HEK293 (cell line): ENCODE results near the gene PFN1.

Source experiments
- GLIS2 ChIP-seq: fragments of 450-650 bp; formaldehyde crosslinking; IDR thresholded peaks from 2 replicates; pipeline ENCODE4 v1.5.1; 2016; ENCODE audit warnings: missing biosample characterization, missing genetic modification characterization
- IKZF3 ChIP-seq: fragments of 450-650 bp; IDR thresholded peaks from 2 replicates; pipeline ENCODE4 v1.5.0; 2018; ENCODE audit warnings: missing biosample characterization, mild to moderate bottlenecking, missing genetic modification characterization, moderate library complexity
- KLF1 ChIP-seq: fragments of 450-650 bp; formaldehyde crosslinking; IDR thresholded peaks from 2 replicates; pipeline ENCODE4 v1.5.1; 2016; ENCODE audit warnings: missing biosample characterization, missing genetic modification characterization
- OVOL3 ChIP-seq: fragments of 450-650 bp; formaldehyde crosslinking; IDR thresholded peaks from 2 replicates; pipeline ENCODE4 v1.5.1; 2016; ENCODE audit warnings: missing biosample characterization, missing genetic modification characterization
- SP2 ChIP-seq: fragments of 450-650 bp; formaldehyde crosslinking; IDR thresholded peaks from 2 replicates; pipeline ENCODE4 v1.5.1; 2016; ENCODE audit warnings: missing biosample characterization, missing genetic modification characterization
- SP3 ChIP-seq: fragments of 450-650 bp; formaldehyde crosslinking; IDR thresholded peaks from 2 replicates; pipeline ENCODE4 v1.5.1; 2016; ENCODE audit warnings: missing biosample characterization, missing genetic modification characterization
- TRIM28 ChIP-seq: IDR thresholded peaks from 2 replicates; pipeline ENCODE4 v1.6.1; 2011; ENCODE audit warnings: low read length, control low read depth, borderline replicate concordance
- YY1 ChIP-seq: fragments of 450-650 bp; formaldehyde crosslinking; IDR thresholded peaks from 2 replicates; pipeline ENCODE4 v1.5.1; 2018; ENCODE audit warnings: missing biosample characterization, missing genetic modification characterization
- ZBTB48 ChIP-seq: fragments of 450-650 bp; formaldehyde crosslinking; IDR thresholded peaks from 2 replicates; pipeline ENCODE4 v1.5.1; 2016; ENCODE audit warnings: missing biosample characterization, missing genetic modification characterization
- ZBTB8A ChIP-seq: fragments of 450-650 bp; formaldehyde crosslinking; IDR thresholded peaks from 2 replicates; pipeline ENCODE4 v1.5.1; 2016; ENCODE audit warnings: missing biosample characterization, missing genetic modification characterization
- ZFP37 ChIP-seq: fragments of 450-650 bp; formaldehyde crosslinking; IDR thresholded peaks from 2 replicates; pipeline ENCODE4 v1.5.1; 2016; ENCODE audit warnings: missing biosample characterization, missing genetic modification characterization
- ZFP41 ChIP-seq: fragments of 450-650 bp; formaldehyde crosslinking; IDR thresholded peaks from 2 replicates; pipeline ENCODE4 v1.5.1; 2016; ENCODE audit warnings: missing biosample characterization, missing genetic modification characterization, borderline replicate concordance
- ZIC2 ChIP-seq: fragments of 450-650 bp; formaldehyde crosslinking; IDR thresholded peaks from 2 replicates; pipeline ENCODE4 v1.5.1; 2016; ENCODE audit warnings: missing biosample characterization, missing genetic modification characterization
- ZNF211 ChIP-seq: fragments of 450-650 bp; formaldehyde crosslinking; IDR thresholded peaks from 2 replicates; pipeline ENCODE4 v1.5.1; 2016; ENCODE audit warnings: low read depth, missing biosample characterization, missing genetic modification characterization
- ZNF214 ChIP-seq: fragments of 450-650 bp; formaldehyde crosslinking; IDR thresholded peaks from 2 replicates; pipeline ENCODE4 v1.5.1; 2017; ENCODE audit warnings: missing biosample characterization, mild to moderate bottlenecking, missing genetic modification characterization, borderline replicate concordance
- ZNF239 ChIP-seq: fragments of 450-650 bp; formaldehyde crosslinking; IDR thresholded peaks from 2 replicates; pipeline ENCODE4 v1.5.1; 2016; ENCODE audit warnings: missing biosample characterization, missing genetic modification characterization
- ZNF302 ChIP-seq: fragments of 450-650 bp; formaldehyde crosslinking; IDR thresholded peaks from 2 replicates; pipeline ENCODE4 v1.5.1; 2016; ENCODE audit warnings: missing biosample characterization, missing genetic modification characterization, low read depth
- ZNF311 ChIP-seq: fragments of 450-650 bp; formaldehyde crosslinking; IDR thresholded peaks from 2 replicates; pipeline ENCODE4 v1.5.1; 2017; ENCODE audit warnings: missing biosample characterization, missing genetic modification characterization, borderline replicate concordance
- ZNF48 ChIP-seq: fragments of 450-650 bp; formaldehyde crosslinking; IDR thresholded peaks from 2 replicates; pipeline ENCODE4 v1.5.1; 2016; ENCODE audit warnings: missing biosample characterization, missing genetic modification characterization
- ZNF521 ChIP-seq: fragments of 450-650 bp; formaldehyde crosslinking; IDR thresholded peaks from 2 replicates; pipeline ENCODE4 v1.5.1; 2017; ENCODE audit warnings: missing biosample characterization, mild to moderate bottlenecking, missing genetic modification characterization
- ZNF571 ChIP-seq: fragments of 450-650 bp; formaldehyde crosslinking; IDR thresholded peaks from 2 replicates; pipeline ENCODE4 v1.5.0; 2017; ENCODE audit warnings: missing biosample characterization, missing genetic modification characterization
- ZNF776 ChIP-seq: fragments of 450-650 bp; formaldehyde crosslinking; IDR thresholded peaks from 2 replicates; pipeline ENCODE4 v1.5.0; 2017; ENCODE audit warnings: missing biosample characterization, missing genetic modification characterization, borderline replicate concordance
- ZSCAN23 ChIP-seq: fragments of 450-650 bp; formaldehyde crosslinking; IDR thresholded peaks from 2 replicates; pipeline ENCODE4 v1.5.1; 2016; ENCODE audit warnings: missing biosample characterization, missing genetic modification characterization
- TF ChIP-seq, protein P1 (sequence below): fragments of 450-650 bp; formaldehyde crosslinking; IDR thresholded peaks from 2 replicates; pipeline ENCODE4 v1.5.1; 2016; ENCODE audit warnings: missing biosample characterization, missing genetic modification characterization
- TF ChIP-seq, protein P2 (sequence below): fragments of 450-650 bp; formaldehyde crosslinking; IDR thresholded peaks from 2 replicates; pipeline ENCODE4 v1.5.1; 2017; ENCODE audit warnings: missing biosample characterization, missing genetic modification characterization
- TF ChIP-seq, protein P3 (sequence below): fragments of 450-650 bp; formaldehyde crosslinking; IDR thresholded peaks from 2 replicates; pipeline ENCODE4 v1.5.1; 2016; ENCODE audit warnings: missing biosample characterization, missing genetic modification characterization
- TF ChIP-seq, protein P4 (sequence below): fragments of 450-650 bp; formaldehyde crosslinking; conservative IDR thresholded peaks from 2 replicates; pipeline ENCODE4 v1.5.1; 2016; ENCODE audit warnings: low read depth, missing biosample characterization, missing genetic modification characterization
- TF ChIP-seq, protein P5 (sequence below): fragments of 450-650 bp; formaldehyde crosslinking; IDR thresholded peaks from 2 replicates; pipeline ENCODE4 v1.5.1; 2017; ENCODE audit warnings: missing biosample characterization, missing genetic modification characterization

The PFN1 gene

DNA sequence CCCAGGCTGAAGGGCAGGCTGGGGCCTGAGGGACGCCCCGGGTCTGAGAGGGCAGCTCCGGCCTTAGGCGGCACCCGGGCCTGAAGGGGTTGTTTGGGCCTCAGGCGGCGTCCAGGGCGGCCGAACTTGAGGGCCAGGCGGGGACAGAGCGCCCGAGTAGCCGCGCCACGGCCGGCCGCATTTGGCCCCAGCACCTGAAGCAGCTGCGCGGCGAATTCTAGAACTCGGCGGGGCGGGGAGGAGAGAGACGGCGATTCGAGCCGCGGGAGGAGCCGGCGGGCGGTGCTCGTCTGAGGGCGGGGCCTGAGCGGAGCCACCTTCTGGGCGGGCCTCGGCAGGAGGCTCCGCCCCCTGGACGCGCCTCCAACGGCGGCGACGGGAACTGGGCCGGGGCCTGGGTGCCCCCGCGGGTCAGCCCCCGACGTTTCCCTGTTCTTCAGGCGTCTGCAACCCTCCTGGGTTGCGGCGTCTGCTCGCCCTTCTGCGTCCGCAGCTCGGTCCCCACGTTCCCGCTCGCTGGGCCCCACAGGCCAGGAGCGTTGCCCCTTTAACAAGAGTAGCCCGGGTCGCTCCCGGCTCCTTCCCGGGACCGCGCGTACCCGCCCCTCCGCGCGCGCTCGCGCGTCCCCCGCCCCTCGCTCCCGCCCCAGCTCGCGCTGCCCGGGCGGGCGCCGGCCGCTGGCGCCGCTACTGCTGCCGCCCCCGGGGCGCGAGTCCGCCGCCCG, 49.1 kb upstream of the PFN1 start, which contains the start of the genes INCA1 and KIF1C (continued):
- TF ChIP-seq, protein P1, sequence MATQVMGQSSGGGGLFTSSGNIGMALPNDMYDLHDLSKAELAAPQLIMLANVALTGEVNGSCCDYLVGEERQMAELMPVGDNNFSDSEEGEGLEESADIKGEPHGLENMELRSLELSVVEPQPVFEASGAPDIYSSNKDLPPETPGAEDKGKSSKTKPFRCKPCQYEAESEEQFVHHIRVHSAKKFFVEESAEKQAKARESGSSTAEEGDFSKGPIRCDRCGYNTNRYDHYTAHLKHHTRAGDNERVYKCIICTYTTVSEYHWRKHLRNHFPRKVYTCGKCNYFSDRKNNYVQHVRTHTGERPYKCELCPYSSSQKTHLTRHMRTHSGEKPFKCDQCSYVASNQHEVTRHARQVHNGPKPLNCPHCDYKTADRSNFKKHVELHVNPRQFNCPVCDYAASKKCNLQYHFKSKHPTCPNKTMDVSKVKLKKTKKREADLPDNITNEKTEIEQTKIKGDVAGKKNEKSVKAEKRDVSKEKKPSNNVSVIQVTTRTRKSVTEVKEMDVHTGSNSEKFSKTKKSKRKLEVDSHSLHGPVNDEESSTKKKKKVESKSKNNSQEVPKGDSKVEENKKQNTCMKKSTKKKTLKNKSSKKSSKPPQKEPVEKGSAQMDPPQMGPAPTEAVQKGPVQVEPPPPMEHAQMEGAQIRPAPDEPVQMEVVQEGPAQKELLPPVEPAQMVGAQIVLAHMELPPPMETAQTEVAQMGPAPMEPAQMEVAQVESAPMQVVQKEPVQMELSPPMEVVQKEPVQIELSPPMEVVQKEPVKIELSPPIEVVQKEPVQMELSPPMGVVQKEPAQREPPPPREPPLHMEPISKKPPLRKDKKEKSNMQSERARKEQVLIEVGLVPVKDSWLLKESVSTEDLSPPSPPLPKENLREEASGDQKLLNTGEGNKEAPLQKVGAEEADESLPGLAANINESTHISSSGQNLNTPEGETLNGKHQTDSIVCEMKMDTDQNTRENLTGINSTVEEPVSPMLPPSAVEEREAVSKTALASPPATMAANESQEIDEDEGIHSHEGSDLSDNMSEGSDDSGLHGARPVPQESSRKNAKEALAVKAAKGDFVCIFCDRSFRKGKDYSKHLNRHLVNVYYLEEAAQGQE (tag by site-specific recombination) = no peak
- TF ChIP-seq ZFP41 (no peak), ZNF776 (tag by site-specific recombination) (no peak), SP3 (tag by site-specific recombination) (peak; percentile 94), KLF1 (tag by site-specific recombination) (peak; percentile 54), ZIC2 (peak; percentile 46; the same call in 1 of the 2 replicates), ZNF302 (tag by site-specific recombination) (no peak), GLIS2 (tag by site-specific recombination) (peak; percentile 93), ZNF239 (no peak), ZNF571 (tag by site-specific recombination) (no peak), ZFP37 (no peak), ZSCAN23 (tag by site-specific recombination) (no peak), ZNF521 (tag by site-specific recombination) (no peak), TRIM28 (no peak), IKZF3 (tag by site-specific recombination) (no peak), ZNF214 (tag by site-specific recombination) (no peak), ZBTB48 (tag by site-specific recombination) (no peak), SP2 (tag by site-specific recombination) (peak; percentile 81), ZNF48 (no peak), ZNF211 (tag by site-specific recombination) (no peak), ZBTB8A (tag by site-specific recombination) (peak; percentile 64), ZNF311 (tag by site-specific recombination) (no peak), YY1 (no peak), OVOL3 (no peak)
- TF ChIP-seq, protein P2, sequence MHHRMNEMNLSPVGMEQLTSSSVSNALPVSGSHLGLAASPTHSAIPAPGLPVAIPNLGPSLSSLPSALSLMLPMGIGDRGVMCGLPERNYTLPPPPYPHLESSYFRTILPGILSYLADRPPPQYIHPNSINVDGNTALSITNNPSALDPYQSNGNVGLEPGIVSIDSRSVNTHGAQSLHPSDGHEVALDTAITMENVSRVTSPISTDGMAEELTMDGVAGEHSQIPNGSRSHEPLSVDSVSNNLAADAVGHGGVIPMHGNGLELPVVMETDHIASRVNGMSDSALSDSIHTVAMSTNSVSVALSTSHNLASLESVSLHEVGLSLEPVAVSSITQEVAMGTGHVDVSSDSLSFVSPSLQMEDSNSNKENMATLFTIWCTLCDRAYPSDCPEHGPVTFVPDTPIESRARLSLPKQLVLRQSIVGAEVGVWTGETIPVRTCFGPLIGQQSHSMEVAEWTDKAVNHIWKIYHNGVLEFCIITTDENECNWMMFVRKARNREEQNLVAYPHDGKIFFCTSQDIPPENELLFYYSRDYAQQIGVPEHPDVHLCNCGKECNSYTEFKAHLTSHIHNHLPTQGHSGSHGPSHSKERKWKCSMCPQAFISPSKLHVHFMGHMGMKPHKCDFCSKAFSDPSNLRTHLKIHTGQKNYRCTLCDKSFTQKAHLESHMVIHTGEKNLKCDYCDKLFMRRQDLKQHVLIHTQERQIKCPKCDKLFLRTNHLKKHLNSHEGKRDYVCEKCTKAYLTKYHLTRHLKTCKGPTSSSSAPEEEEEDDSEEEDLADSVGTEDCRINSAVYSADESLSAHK = no peak
- TF ChIP-seq, protein P3, sequence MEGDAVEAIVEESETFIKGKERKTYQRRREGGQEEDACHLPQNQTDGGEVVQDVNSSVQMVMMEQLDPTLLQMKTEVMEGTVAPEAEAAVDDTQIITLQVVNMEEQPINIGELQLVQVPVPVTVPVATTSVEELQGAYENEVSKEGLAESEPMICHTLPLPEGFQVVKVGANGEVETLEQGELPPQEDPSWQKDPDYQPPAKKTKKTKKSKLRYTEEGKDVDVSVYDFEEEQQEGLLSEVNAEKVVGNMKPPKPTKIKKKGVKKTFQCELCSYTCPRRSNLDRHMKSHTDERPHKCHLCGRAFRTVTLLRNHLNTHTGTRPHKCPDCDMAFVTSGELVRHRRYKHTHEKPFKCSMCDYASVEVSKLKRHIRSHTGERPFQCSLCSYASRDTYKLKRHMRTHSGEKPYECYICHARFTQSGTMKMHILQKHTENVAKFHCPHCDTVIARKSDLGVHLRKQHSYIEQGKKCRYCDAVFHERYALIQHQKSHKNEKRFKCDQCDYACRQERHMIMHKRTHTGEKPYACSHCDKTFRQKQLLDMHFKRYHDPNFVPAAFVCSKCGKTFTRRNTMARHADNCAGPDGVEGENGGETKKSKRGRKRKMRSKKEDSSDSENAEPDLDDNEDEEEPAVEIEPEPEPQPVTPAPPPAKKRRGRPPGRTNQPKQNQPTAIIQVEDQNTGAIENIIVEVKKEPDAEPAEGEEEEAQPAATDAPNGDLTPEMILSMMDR (tag by site-specific recombination) = peak; percentile 52
- TF ChIP-seq, protein P4, sequence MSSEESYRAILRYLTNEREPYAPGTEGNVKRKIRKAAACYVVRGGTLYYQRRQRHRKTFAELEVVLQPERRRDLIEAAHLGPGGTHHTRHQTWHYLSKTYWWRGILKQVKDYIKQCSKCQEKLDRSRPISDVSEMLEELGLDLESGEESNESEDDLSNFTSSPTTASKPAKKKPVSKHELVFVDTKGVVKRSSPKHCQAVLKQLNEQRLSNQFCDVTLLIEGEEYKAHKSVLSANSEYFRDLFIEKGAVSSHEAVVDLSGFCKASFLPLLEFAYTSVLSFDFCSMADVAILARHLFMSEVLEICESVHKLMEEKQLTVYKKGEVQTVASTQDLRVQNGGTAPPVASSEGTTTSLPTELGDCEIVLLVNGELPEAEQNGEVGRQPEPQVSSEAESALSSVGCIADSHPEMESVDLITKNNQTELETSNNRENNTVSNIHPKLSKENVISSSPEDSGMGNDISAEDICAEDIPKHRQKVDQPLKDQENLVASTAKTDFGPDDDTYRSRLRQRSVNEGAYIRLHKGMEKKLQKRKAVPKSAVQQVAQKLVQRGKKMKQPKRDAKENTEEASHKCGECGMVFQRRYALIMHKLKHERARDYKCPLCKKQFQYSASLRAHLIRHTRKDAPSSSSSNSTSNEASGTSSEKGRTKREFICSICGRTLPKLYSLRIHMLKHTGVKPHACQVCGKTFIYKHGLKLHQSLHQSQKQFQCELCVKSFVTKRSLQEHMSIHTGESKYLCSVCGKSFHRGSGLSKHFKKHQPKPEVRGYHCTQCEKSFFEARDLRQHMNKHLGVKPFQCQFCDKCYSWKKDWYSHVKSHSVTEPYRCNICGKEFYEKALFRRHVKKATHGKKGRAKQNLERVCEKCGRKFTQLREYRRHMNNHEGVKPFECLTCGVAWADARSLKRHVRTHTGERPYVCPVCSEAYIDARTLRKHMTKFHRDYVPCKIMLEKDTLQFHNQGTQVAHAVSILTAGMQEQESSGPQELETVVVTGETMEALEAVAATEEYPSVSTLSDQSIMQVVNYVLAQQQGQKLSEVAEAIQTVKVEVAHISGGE (tag by site-specific recombination) = peak; percentile 52; the same call in 1 of the 2 replicates
- TF ChIP-seq, protein P5, sequence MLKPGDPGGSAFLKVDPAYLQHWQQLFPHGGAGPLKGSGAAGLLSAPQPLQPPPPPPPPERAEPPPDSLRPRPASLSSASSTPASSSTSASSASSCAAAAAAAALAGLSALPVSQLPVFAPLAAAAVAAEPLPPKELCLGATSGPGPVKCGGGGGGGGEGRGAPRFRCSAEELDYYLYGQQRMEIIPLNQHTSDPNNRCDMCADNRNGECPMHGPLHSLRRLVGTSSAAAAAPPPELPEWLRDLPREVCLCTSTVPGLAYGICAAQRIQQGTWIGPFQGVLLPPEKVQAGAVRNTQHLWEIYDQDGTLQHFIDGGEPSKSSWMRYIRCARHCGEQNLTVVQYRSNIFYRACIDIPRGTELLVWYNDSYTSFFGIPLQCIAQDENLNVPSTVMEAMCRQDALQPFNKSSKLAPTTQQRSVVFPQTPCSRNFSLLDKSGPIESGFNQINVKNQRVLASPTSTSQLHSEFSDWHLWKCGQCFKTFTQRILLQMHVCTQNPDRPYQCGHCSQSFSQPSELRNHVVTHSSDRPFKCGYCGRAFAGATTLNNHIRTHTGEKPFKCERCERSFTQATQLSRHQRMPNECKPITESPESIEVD (tag by site-specific recombination) = no peak
